Measurements from ENCODE around the gene GRID1. TPM values are rescaled to one million over a fixed set of nuclear protein-coding genes. Genes with fewer than 3 reads are reported as not detected.

The GRID1 gene
- polyA plus RNA-seq, 1 donor (not counting 4 experiments of a cell fraction or from before 2014, with no cell fraction given) = 0.01 TPM

- H3K9me1 ChIP-seq (ENCODE audit: control insufficient read depth, extremely low read depth, insufficient read depth, low read length) = no peaks in the 10 kb centered on the region
- no peak overlapping the region for H3K4me2 ChIP-seq (ENCODE audit: control insufficient read depth, extremely low read depth, insufficient read depth, low read depth, low read length)
- H3K4me3 ChIP-seq (ENCODE audit: control insufficient read depth in 2 of 3, extremely low read depth in 1 of 3, insufficient read depth in 2 of 3, low read depth in 1 of 3, low read length in 3 of 3) = no peak overlapping the region
- H3K36me3 ChIP-seq (ENCODE audit: control insufficient read depth in 2 of 2, extremely low read depth in 1 of 2, insufficient read depth in 2 of 2, low read length in 2 of 2) = no peaks in the 10 kb centered on the region
- H3K9me3 ChIP-seq (ENCODE audit: control insufficient read depth, low read depth, low read length) = no peaks in the 10 kb centered on the region
- no peak overlapping the region for H3K27ac ChIP-seq (ENCODE audit: control insufficient read depth, insufficient read depth, low read length)
- no peaks in the 10 kb centered on the region for H3K27me3 ChIP-seq (ENCODE audit: control insufficient read depth, extremely low read depth, insufficient read depth, low read length)
- no peak for DNase-seq (ENCODE audit: low read depth, low spot score)
- dilution Hi-C loops (cut with MboI; ENCODE audit: extremely low pct_ligation_motif_present, low sequenced_read_pairs) = no loop called here
- no peak for FAIRE-seq
- H2AFZ ChIP-seq (ENCODE audit: control insufficient read depth, low read length) = no peak overlapping the region
- H3K4me1 ChIP-seq (ENCODE audit: control insufficient read depth, extremely low read depth, insufficient read depth, low read length) = no peaks in the 10 kb centered on the region
- TF ChIP-seq EZH2 (IDR thresholded peaks at IDR 0.05; ENCODE audit: low read length) (no peak), CTCF (optimal IDR thresholded peaks at IDR 0.05 in 1 of 3, IDR thresholded peaks at IDR 0.05 in 1 of 3, conservative IDR thresholded peaks at IDR 0.05 in 1 of 3; ENCODE audit: extremely low read depth in 1 of 3, insufficient read depth in 2 of 3, low read length in 3 of 3) (no peak)
- no peaks in the 10 kb centered on the region for H4K20me1 ChIP-seq (ENCODE audit: control insufficient read depth, extremely low read depth, insufficient read depth, low read length)
- no peak overlapping the region for H3K9ac ChIP-seq (ENCODE audit: control insufficient read depth, extremely low read depth, insufficient read depth, low read length)
- no peaks in the 10 kb centered on the region for H3K79me2 ChIP-seq (ENCODE audit: control insufficient read depth, insufficient read depth, low read length)
These were observed 647.2 kb downstream of the GRID1 start for GRCh38 chr10:85719408-85719807.

- FAIRE-seq (no peak), DNase-seq (ENCODE audit: low read depth, low spot score) (no peak)
- no peaks in the 10 kb centered on the region for H3K9me3 ChIP-seq (ENCODE audit: control insufficient read depth, low read depth, low read length)
- no peak overlapping the region for H3K4me3 ChIP-seq (ENCODE audit: control insufficient read depth in 2 of 3, extremely low read depth in 1 of 3, insufficient read depth in 2 of 3, low read depth in 1 of 3, low read length in 3 of 3)
- H3K79me2 ChIP-seq (ENCODE audit: control insufficient read depth, insufficient read depth, low read length) = no peaks in the 10 kb centered on the region
- no peak overlapping the region for H3K9ac ChIP-seq (ENCODE audit: control insufficient read depth, extremely low read depth, insufficient read depth, low read length)
- dilution Hi-C loops (cut with MboI; ENCODE audit: extremely low pct_ligation_motif_present, low sequenced_read_pairs) = no loop called here
- H3K9me1 ChIP-seq (ENCODE audit: control insufficient read depth, extremely low read depth, insufficient read depth, low read length) = no peaks in the 10 kb centered on the region
- no peak for TF ChIP-seq CTCF (optimal IDR thresholded peaks at IDR 0.05 in 1 of 3, IDR thresholded peaks at IDR 0.05 in 1 of 3, conservative IDR thresholded peaks at IDR 0.05 in 1 of 3; ENCODE audit: extremely low read depth in 1 of 3, insufficient read depth in 2 of 3, low read length in 3 of 3)
- no peak for TF ChIP-seq EZH2 (IDR thresholded peaks at IDR 0.05; ENCODE audit: low read length)
- no peak overlapping the region for H3K27ac ChIP-seq (ENCODE audit: control insufficient read depth, insufficient read depth, low read length)
- H3K36me3 ChIP-seq (ENCODE audit: control insufficient read depth in 2 of 2, extremely low read depth in 1 of 2, insufficient read depth in 2 of 2, low read length in 2 of 2) = no peaks in the 10 kb centered on the region
- no peak overlapping the region for H2AFZ ChIP-seq (ENCODE audit: control insufficient read depth, low read length)
- H3K27me3 ChIP-seq (ENCODE audit: control insufficient read depth, extremely low read depth, insufficient read depth, low read length) = no peaks in the 10 kb centered on the region
- no peak overlapping the region for H3K4me2 ChIP-seq (ENCODE audit: control insufficient read depth, extremely low read depth, insufficient read depth, low read depth, low read length)
- H4K20me1 ChIP-seq (ENCODE audit: control insufficient read depth, extremely low read depth, insufficient read depth, low read length) = no peaks in the 10 kb centered on the region
- H3K4me1 ChIP-seq (ENCODE audit: control insufficient read depth, extremely low read depth, insufficient read depth, low read length) = no peaks in the 10 kb centered on the region
These were observed 652.7 kb downstream of the GRID1 start for GRCh38 chr10:85713885-85714284.
